Chondrocyte (in vitro differentiated cells): ENCODE data around the gene GPR176. TPM values are rescaled to one million over a fixed set of nuclear protein-coding genes. Genes with fewer than 3 reads are reported as not detected.

Experiments
- DNase-seq: peaks from one replicate; pipeline ENCODE4 v3.0.0; 2021; ENCODE audit warnings: mixed read lengths, low spot score
- H3K27ac Mint-ChIP-seq: one replicate; pipeline ENCODE4 v1.8.0; 2021; ENCODE audit warnings: mild to moderate bottlenecking, moderate library complexity, mixed read lengths; ENCODE audit not compliant: unreplicated experiment
- H3K27me3 Mint-ChIP-seq: 2 replicates; pipeline ENCODE4 v1.8.0; 2021; ENCODE audit warnings: low read depth, mixed read lengths
- H3K36me3 Mint-ChIP-seq: 2 replicates; pipeline ENCODE4 v1.8.0; 2021; ENCODE audit warnings: low read depth, mixed read lengths
- H3K4me1 Mint-ChIP-seq: 2 replicates; pipeline ENCODE4 v1.8.0; 2021; ENCODE audit warnings: low read depth, mild to moderate bottlenecking, mixed read lengths
- H3K4me3 Mint-ChIP-seq: one replicate; pipeline ENCODE4 v1.8.0; 2021; ENCODE audit warnings: mild to moderate bottlenecking, moderate library complexity, mixed read lengths; ENCODE audit not compliant: unreplicated experiment
- H3K9me3 Mint-ChIP-seq: 2 replicates; pipeline ENCODE4 v1.8.0; 2021; ENCODE audit warnings: low read depth, mixed read lengths
- CTCF ChIP-seq: fragments of 200-600 bp; sonication (generic); IDR thresholded peaks from 2 replicates; pipeline ENCODE4 v1.5.0; 2021; ENCODE audit warnings: antibody characterized with exemption, mild to moderate bottlenecking, moderate library complexity
- total RNA-seq: library from RNA; stranded (reverse); gene quantifications from 3 replicates; pipeline ENCODE4 v1.2.1, GENCODE V29; 2021

GPR176 gene
- total RNA-seq, 1 donor from 2014 or later = 31.1 TPM

DNA sequence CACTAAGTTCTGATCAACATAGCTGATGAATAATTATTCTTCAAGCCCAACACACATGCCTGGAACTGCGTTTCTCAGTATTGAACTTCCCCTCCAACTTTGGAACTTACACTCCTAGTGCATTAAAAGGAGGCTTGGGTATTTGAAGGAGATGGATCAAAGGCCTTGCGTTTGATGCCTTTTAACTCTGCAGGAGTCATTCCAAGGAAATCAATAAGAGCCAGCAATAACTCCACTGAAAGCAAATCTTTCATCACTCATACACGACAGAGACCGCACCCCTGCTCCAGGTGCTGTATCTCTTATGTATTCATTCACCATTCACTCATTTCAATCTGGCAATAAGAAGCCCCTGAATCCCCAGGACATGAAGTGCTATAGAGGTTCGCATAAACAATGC lies 123.5 kb downstream of the GPR176 start:
- Mint-ChIP-seq H3K27me3 (no peaks in the 10 kb centered on the region), H3K36me3 (peaks cover 17% of the 10 kb centered on the region), H3K27ac (no peak overlapping the region), H3K4me1 (peaks cover 13% of the 10 kb centered on the region), H3K9me3 (no peaks in the 10 kb centered on the region), H3K4me3 (no peak overlapping the region)
- TF ChIP-seq CTCF = no peak
- DNase-seq = no peak

DNA sequence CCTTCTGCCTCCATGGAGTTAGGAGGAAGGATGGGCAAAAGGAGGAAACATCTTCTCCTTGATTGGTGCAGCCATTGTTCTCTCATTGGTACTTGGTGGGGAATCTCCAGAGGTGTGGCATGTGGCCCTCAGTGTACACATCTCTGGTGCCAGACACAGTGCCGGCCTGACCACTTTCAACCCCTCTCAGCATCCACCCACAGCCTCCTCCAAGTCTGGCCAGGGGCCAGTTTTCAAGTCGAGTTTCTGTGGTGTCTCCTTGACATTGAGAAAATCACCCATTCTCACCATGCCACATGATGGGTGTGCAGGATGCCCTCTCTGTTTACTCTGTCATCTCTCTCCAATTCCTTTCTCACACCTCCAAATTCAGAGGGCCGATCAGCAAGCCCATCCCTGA lies 124.6 kb downstream of the GPR176 start:
- H3K9me3 Mint-ChIP-seq = no peaks in the 10 kb centered on the region
- H3K4me1 Mint-ChIP-seq = peaks cover 13% of the 10 kb centered on the region

DNA sequence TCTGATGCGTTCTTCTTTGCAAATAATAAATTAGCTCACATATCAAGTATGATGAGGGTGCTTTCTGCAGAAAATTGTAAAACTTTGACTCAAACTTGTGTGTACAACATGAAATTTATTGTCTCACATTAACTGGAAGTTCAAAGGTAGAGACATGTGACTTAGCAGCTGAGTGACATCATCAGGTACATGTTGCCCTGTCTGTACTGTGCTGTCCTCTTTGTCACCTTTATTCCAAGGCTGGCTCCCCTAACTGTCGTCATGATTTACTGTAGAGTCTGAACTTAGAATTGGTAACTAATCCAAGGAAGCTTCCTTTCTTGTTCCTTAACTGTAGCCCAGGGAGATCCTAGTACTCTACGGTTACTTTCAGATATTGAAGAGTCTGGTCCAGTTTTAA lies 125.1 kb downstream of the GPR176 start:
- Mint-ChIP-seq H3K9me3 (no peaks in the 10 kb centered on the region), H3K4me1 (peaks cover 13% of the 10 kb centered on the region), H3K4me3 (no peak overlapping the region), H3K27ac (no peak overlapping the region), H3K27me3 (no peaks in the 10 kb centered on the region), H3K36me3 (peaks cover 6% of the 10 kb centered on the region)
- TF ChIP-seq CTCF = no peak
- DNase-seq = no peak

More for the DNA sequence above, 124.6 kb downstream of the GPR176 start:
- TF ChIP-seq CTCF = no peak
- no peak for DNase-seq
- Mint-ChIP-seq H3K27ac (no peak overlapping the region), H3K36me3 (peaks cover 11% of the 10 kb centered on the region), H3K4me3 (no peak overlapping the region), H3K27me3 (no peaks in the 10 kb centered on the region)

GRCh38 chr15:39793923-39794322 lies 126.1 kb downstream of the GPR176 start:
- Mint-ChIP-seq H3K36me3 (peaks cover 3% of the 10 kb centered on the region), H3K27ac (no peak overlapping the region), H3K4me3 (no peak overlapping the region), H3K4me1 (peaks cover 21% of the 10 kb centered on the region), H3K27me3 (no peaks in the 10 kb centered on the region), H3K9me3 (no peaks in the 10 kb centered on the region)
- no peak for DNase-seq
- TF ChIP-seq CTCF = no peak

DNA sequence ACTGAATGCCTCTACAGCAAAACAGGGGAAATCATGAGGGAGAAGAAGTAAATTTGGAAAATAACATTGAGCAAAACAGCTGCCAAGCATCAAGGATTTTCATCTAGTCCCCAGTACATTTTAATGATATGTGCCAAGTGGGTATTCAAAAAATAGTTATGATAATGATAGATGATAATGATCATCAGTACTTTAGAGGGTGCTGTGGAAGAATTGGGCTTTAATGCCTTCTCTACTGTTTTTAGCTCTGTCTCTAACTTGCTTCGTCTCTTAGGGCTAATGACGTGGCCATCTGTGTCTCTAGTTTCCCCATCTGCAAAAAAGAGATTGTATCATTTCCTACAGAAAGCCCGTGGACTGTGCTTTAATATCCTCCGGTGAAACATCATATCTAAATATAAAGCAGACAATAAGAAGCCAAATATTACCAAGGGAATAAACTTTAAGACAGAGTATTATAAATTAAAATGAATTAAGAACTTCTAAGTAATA lies 127.2 kb downstream of the GPR176 start:
- no peak for TF ChIP-seq CTCF
- no peak for DNase-seq
- H3K9me3 Mint-ChIP-seq = no peaks in the 10 kb centered on the region
- peaks cover 29% of the 10 kb centered on the region for H3K4me1 Mint-ChIP-seq
- H3K27ac Mint-ChIP-seq = no peak overlapping the region
- H3K36me3 Mint-ChIP-seq = peaks cover 3% of the 10 kb centered on the region
- no peak overlapping the region for H3K4me3 Mint-ChIP-seq
- no peaks in the 10 kb centered on the region for H3K27me3 Mint-ChIP-seq
